SK-N-DZ (cell line): ENCODE data around the gene FIGNL2.

Experiments used
- DNase-seq: peaks from one replicate; pipeline ENCODE4 v3.0.0-alpha.2; 2015; ENCODE audit warnings: low spot score

Gene FIGNL2

DNA sequence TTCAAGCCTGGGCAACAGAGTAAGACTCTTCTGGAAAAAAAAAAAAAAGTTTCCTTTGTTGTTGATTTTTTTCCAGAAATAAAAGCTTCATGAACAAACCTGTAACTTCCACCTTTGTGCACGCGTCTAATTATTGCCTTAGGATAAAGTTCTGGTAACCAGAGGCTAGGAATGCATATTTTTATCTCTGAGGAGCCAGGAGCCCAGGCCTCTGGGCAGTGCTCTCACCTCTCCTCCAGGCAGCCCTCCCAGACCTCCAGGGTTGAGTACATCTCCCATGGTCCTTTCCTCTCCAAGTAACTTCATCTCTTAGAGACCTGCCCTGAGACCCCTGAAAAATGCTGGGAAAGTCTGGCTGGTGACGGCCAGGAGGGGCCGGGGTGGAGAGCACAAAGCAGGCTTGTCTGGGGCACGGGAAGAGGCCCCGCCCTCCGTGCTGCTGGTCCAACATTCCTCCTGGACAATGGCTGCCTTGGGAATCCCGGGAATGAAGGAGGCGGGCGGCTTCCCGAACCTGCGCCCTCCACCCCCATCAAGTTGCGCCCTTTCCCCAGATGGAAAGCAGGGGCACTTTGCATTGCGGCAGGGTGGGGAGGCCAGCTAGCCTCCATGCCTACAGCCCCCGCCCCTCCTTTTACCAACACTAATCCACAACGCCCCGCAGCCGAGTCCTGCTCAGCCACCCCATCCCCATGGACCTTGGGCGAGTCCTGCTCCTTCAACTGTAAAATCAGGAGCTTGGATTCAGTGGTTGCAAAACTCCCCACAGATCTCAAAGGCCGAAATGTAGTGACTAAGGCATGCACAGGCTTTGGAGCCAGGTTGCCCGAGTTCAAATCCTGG is 7.3 kb upstream of the FIGNL2 start:
- no peak for DNase-seq

DNA sequence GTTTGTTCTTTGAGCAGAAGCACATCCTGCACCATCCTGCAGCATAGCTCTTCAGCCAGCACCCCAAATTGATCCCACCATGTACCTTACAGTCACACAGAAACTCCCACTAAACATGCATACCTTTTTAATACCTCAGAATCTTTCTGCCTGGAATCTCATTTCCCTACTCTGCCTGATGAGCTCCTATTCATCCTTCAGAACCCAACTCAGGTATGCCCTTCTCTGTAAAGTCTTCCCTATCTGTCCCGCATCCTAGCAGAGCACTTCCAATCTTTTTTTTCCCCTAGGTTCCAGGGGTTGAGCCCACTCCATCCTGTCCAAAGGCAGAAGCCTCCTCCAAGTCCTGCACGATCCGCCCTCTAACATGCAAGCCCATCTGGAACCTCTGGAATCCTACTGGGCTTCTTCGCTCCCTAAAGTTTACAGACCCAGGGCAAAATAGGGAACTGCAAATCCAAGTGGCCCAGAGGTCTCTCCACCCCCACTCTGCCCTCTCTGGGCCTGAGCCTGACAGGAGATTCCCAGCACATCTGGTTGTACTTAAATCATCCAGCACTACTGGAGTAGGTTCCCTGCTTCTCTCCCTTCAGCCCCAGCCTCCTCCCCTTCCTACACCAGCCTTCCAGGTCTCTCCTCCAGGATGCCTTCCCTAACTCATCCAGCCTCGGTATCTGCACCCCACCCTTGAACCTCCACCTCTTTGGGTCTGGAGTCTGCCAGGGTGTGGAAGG is 4.1 kb upstream of the FIGNL2 start:
- no peak for DNase-seq

DNA sequence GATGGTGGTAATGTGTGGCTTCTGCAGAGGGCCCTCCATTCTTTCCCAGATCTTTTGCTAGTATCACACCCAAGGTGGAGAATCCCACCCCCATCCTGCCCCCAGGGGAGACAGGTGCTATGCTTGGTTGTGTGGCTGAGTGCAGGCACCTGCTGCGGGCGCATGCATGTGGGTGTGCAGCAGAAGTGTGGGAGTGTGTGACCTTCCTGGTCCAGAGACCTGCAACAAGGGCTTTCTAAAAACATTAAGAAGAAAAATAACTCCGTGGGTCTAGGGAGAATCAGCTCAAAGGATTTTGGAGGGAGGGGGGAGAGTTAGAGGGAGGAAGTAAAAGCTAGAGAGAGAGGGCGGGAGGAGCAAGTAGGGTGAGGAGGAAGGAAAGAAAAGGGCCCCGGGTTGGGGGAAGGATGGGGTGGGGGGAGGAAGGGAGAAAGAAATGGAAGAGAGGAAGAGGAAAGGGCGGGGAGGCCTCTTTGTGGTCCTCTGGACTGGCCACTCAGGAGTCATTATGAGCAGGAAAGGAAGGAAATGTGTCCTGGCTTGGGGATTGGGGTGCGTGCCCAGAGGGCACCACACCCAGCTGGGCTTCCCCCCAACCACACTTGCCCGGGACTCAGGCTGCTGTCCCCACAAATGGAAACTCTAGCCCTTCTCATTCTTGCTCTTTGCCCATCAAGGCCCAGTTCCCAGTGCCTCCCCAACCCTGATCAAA is 3.1 kb upstream of the FIGNL2 start:
- DNase-seq, result no peak

DNA sequence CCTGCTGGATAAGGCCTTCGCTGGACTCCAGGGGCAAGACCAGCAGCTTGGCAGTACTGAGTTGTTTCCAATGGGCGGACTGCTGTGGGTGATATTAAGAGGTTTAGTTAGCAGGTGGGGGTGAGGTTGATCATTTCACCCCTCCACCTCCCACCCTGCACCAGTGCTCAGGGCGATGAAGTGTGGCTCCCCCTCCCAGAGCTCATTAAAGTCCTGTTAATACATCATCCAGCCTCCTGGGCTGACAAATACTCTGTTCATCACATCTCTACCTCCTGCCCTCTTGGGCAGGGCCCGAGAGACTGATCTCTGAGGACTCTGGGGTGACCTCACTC is 2.4 kb upstream of the FIGNL2 start:
- DNase-seq, result no peak

DNA sequence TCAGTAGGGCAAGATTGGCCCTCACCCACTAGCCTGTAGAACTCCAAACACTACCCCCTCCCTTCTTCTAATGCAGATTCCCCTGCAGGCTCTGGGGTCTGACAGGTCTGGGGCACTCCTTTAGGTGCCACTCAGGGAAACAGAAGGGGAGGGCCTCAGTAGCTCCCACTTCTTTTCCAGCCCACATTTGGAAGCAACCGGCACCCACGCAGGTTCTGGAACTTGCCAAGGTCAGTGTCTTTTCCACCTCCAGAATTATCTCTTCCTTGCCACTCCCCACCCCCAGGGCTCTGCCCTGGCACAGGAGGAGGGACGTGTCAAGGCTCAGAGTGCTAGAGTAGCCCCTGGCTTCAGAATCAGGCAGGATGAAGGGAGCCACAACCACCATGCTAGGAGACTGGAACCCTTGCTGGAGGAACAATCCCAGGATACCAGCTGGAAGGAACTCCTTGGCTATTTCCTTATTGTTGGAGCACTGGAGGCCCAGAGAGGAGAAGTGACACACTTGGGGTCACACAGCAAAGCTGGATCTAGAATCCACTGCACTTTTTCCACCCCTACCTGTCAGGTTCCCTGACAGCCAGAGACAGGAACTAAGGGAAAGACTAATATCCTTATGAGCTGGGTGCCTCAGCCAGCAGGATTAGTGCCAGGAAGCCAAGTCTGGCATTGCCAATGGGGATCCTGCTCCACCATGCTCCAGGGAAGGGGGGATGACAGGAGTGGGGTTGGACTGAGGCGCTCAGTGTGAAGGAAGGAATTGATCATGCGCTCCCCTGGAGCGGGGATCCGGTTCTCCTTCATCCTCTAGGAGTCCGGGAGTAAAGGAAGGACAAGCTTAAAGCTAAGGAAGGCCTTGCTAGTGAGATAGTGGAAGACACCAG is 1.8 kb upstream of the FIGNL2 start:
- no peak for DNase-seq

DNA sequence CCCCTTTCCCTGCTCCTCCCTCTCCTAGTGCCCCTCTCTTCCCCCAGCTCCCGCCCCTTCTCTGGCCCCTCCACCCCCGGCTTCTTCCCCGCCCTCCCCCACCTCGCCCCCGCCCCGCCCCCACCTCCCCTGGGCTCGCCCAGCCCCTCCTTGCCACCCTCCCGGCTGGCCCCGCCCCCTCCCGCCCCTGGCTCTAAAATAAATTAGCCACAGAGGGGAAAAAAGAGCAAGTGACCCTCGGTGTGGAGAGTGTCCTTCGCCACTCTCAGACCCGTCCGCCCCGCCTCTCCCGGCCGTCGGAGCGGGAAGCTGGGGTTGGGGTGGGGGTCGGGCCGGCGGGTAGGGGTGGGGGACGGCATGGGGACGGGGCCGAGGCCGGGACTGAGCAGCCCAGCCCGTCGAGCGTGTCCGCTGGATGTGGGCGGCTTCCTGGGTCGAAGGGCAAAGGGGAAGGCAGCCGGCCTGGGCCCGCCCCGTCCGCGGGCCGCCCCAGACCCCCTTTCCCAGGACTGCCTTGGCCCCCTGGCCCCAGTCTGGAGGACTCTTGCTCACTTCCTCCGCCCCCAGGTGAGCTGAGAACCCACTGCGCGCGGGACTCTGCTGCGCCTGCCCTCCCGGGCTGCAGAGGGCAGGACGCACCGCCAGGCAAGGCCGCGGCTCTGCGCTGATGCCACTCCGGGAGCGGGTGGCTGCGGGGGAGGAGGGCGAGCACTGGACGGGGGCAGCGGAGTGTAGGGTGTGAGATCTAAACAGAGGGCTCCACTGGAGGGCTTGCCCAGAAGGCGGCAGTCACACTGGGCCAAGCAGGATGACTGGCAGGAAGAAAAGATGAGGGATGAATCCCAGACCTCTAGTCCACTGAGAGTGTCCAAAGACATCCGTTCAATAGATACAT is 570 bp upstream of the FIGNL2 start:
- peak; percentile 71 for DNase-seq

DNA sequence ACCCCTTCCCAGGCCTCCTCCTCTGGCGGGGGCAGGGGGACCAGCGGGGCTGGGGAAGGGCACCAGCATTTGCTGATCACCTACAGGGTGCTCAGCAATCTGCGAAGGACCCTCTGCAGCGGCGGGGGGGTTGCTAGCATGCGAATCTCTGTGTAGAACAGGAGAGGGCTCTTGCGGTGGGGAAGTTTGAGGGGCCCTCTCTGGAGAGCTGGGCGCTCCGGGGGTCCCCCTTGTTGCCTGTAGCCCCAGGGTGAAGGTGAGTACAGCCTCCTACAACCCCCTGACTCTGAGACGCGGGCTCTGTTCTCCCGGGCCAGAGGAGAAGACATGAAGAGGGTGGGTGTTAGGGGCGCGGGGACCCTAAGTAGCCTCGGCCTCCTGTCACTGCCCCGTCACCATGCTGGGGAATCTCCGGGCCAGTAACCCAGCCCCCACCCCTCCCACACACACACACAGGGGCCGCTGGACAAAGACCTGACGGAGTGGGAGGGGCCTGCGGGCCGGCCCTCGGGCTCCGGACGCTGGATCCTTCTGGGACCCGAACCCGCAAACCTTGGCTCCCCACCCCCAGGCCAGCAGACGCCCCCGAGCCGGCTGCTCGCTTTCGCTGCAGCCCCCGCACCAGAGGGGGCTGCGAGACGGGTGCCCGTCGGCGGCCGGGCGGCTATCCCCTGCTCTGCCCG is 734 bp downstream of the FIGNL2 start:
- no peak for DNase-seq

DNA sequence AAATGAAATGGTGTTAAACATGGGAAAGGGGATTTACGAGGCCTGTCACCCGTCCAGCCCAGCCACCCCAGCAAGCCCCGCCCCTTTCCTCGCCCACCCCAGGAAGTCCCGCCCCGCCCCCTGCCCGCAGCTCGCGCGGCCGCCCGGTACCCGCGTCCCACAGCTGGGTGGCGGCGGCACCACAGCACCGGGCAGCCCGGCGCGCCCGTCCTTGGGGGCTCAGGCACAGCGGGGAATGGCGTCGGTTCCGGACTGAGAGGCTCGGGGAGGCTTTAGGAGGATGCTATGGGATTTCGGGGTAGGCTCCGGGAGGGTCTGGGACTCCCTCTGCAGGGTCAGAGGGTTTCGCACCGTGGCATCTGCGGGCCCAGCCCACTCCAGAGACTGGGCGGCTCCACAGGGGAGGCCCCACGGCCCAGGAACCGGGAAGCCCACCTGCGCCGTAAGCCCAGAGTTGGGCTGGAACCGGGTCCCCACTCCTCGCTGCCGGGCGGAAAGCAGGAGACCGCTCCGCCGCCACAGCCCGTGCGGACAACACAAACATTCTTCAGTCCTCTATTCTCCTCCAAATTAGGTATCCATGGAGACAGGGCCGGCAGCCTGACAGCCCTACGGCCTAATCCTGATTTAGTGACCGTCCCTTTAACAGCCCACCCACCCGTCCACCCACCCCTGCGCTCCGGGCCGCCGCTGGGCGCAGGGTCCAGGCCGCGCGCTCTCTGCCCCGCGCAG is 1.4 kb downstream of the FIGNL2 start:
- peak; percentile 66 for DNase-seq

DNA sequence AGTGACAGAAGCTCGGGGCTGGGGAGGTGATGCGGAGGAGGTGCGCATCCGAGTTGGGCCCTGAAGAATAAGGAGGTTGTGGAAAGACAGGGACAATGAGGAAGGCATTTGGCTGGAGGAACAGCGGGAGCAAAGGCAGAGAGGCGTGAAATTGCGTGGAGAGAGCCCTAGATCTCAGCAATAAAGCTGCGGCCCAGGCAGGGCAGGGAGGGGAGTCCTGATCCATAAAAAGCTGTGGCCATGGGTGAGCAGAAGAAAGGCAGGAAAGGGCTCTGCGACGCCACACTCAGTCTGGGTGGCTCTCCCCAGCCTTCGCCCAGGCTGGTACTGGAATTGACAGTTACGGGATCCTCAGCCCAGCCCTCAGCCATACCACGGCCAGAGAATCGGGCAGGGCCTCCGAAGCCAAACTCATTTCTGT is 2.2 kb downstream of the FIGNL2 start:
- DNase-seq, result no peak

DNA sequence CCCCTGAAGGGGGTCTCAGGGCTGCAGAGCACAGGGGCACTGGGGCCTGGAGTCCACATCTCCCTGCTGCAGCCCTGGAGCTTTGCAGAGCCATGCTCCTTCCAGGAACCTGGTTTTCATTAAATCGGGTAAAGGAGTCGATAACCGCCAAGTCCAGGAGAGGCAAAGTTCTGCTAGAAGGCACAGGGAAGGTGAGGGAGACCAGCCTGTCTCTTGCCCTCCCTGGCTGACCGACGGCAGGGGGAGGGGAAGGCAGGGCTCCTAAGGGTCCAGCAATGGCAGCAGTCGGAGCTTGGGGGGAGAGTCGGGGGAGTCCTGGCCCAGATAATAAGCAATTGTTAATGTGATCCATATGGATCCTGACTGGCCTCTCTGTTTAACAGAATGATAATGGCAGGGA is 3.0 kb downstream of the FIGNL2 start:
- no peak for DNase-seq

DNA sequence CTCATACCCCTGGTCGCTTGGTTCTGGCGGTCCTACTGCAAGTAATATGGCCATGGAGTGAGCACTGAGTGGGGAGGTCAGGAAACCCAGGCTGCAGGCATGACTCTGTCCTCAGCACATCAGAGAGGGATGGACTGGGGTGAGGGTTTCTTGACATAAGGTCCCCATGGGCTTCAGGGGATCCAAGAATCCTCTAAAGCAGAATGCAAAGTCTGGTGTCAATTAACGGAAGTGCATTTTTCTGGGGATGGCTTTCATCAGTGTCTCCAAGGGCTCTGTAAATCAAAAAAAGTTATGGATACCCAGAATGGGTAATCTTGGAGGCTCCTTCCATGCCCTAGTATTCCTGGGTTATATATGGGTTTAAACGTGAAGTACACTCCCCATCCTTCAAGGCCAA is 3.7 kb downstream of the FIGNL2 start:
- DNase-seq, result no peak

DNA sequence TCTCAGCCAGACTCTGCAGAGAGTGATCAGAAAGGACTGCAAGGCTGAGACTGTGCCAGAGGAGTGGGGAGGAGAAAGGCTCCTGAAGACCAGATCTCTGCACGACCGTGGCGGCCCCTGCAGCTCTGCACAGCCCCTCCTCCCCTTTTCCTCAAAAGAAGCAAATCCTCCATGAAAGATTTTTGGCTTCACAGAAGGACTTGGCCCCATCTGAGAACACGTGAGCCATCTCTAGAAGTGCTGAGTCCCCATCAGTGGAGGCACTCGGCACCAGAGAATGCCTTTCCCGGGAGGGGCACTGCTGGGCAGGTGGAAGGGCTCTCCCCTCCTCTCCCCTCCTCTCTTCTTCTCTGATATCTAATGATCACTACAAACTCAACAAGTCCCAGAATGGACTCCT is 6.8 kb downstream of the FIGNL2 start:
- no peak for DNase-seq

DNA sequence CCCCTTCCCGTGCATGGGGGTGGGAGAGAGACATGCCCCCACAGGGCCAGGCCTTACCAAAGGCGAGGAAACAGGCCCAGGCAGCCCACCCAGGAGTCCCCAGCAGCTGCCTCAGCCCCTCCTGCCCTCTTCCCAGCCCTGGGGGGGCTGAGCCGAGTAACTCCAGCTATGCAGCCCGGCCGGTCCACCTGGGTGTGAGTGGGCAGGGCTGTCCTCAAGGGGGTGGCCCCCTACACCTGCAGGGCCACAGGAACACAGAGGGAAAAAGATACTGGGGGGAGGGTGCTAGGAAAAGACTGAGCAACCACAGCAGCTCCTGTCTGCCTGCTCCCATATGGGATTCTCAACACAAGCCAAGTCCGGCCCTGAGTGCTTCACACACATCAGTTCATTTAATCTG is 7.6 kb downstream of the FIGNL2 start:
- no peak for DNase-seq

DNA sequence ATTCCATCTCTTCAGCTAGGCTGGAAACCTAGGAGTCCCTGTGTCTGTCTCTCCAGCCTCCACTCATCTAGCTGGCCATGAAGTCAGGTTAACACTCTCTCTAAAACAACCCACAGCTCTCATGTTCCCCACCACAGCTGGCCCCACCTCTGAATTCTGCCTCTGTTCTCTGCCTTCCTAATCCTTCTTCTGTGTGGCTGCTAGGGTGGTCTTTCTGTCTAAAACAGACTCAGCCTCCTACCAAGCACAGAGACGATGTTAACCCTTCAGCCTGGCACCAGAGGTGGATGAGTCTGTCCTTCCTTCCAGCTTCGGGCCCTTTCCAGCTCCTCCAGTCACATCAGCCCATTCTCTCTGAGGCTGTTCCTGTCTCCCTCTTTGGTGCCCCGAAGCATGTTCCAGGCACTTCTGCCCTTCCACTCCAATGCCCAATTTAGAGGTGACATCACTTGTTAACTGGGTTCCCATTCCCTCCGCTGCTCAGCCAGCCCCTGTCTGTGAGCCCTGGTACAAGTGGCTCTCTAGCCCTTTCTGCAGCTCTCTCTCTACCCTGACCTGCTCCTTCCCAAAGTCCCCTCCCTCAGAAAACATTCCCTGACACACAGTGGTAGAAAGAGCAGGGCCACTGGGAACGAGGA is 9.1 kb downstream of the FIGNL2 start:
- DNase-seq, result no peak

DNA sequence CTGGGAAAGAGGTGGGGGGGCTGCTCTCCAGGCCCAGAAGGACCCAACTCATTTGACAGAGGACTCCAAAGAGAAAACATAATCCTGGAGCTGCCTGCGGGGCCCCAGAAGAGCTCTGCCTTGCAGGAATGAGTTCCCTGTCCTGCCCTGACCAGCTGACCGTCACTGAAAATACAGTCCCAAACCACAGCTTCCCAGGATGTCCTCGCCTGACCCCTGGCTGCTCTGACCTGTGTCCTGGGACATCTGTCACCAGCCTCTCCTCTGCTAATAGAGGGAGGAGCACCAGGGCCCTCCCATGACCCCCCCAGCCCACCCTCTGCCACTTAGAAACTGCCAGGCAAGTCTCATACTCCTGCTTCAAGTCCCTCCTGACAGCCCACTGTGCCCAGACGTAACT is 9.8 kb downstream of the FIGNL2 start:
- DNase-seq, result no peak

DNA sequence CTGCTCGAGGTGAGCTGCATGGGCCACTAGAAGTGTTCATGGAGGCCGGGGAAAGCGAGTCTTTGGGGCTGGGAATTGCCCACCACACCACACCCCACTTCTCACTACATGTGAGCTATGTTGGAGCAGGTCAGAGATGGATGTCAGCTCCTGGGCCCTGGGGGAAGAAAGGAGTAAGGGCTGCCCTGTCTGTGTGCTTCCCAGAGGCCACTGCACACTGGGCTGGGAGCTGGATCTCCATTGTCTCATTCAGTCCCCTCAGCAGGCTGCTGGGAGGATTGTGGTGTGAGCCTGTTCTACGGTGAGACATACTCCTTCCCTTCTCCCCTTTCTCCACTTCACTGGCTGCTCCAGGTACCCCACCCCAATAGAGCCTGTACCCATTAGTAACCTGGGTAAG is 10.5 kb downstream of the FIGNL2 start:
- DNase-seq, result no peak

DNA sequence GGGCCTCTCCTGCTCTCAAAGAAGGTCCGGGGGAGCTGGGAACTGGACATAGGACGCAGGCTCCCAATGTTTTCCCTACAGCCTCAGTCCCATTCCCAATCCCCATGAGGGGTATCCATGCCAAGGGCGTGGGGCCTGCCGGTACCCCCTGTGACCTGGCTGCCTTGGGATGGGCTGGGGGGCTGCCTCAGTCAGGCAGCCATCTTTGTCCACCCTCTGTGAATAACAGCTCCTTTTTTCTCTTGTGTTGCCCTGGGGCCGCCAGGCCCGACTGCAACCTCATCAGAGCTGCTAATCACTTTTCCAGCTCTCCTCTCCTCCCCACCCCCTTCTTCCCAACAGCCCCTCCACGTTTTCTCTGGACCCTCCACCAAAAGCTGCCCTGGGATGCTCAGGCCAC is 11.2 kb downstream of the FIGNL2 start:
- no peak for DNase-seq

DNA sequence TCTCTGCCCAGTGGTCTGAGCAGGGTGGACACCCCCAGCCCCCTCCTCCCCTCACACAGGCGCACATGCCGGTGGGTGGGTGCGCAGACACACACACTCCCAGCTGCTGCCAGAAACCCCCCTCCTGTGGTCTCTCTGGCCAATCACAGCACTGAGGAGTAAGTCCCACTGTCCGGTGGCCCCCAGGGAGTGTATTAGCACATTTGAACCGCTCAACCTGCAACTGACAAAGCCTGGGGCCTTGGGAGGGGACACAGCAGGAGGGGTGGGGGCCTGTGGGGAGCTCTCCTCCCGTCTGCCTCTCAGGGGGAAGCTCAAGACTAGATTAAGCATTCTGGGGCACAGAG is 11.7 kb downstream of the FIGNL2 start:
- no peak for DNase-seq
